ENCODE results near the gene SIGMAR1.
A peak's percentile ranks its signal among the peaks of the same experiment; 100 is the strongest.
"Not testable (repeated sequence)": the region's sequence is repeated elsewhere in the genome, so short reads cannot be mapped to it uniquely, and the experiment has no call there.

SIGMAR1 gene

GRCh38 chr9:34647084-34647403, 9.5 kb upstream of the SIGMAR1 start:
- ATAC-seq (no peak), DNase-seq (no peak)
- Mint-ChIP-seq H3K9me3 (no peaks in the 10 kb centered on the region), H3K4me1 (peaks cover 39% of the 10 kb centered on the region), H3K4me3 (peak overlapping the region; percentile 94), H3K27me3 (no peaks in the 10 kb centered on the region), H3K27ac (peak overlapping the region; percentile 71 to 90)

DNA sequence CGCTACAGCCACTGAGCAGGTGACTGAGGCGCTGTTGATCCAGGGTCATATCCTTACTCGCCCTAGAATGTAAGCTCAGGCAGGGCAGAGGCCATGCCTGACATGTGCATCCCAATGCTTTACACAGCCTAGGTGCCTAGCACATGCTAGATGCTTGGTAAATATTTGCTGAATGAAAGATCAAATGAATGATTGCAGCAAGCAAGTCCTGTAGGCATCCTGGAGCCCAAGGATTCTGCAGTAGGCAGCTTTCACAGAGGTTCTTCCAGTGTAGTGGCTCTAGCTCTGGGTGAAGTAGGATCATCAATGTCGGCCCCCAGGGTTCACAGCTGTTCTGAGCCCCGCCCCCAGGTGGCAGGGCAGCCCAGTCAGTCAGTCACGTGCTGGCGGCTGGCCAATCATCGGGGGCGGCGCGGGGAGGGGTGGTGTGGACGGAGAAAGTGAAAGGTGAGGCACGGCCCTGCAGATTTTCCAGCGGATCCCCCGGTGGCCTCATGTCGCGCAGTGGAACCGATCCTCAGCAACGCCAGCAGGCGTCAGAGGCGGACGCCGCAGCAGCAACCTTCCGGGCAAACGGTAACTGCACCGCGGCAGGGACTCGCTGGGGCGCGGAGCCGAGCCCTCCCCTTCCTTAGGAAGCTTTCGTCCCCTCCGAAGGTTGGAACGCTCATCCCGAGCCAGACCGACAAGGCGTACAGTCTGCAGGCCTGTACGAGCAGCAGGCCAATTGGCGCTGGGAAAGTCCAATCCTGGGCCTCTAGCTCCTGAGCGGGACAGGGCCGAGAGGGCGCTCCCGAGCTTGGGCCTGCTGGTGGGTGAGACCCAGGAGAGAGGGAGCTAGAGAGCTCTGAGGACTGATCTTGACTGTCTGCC, 8.9 kb upstream of the SIGMAR1 start, which contains the start of gene GALT:
Gene GALT, plus strand, starts transcription at position 465 of the 873 bp plus-strand sequence. Its CDS starts 30 bp downstream, at position 495.
- H3K27ac Mint-ChIP-seq, result peak within 1 kb of the TSS; percentile 71 to 90
- no peaks in the 10 kb centered on the region for H3K27me3 Mint-ChIP-seq
- H3K4me3 Mint-ChIP-seq, result peak within 1 kb of the TSS; percentile 94
- DNase-seq (peak; percentile 94 to 97), ATAC-seq (peak; percentile 88)
- H3K9me3 Mint-ChIP-seq, result no peaks in the 10 kb centered on the region
- H3K4me1 Mint-ChIP-seq, result peaks cover 38% of the 10 kb centered on the region

- DNase-seq, result no peak
- Mint-ChIP-seq H3K27ac (no peak overlapping the region), H3K9me3 (no peaks in the 10 kb centered on the region), H3K4me1 (peaks cover 32% of the 10 kb centered on the region), H3K27me3 (no peaks in the 10 kb centered on the region), H3K4me3 (no peak overlapping the region)
- no peak for ATAC-seq
Measured at GRCh38 chr9:34644766-34645314, 7.3 kb upstream of the SIGMAR1 start.

DNA sequence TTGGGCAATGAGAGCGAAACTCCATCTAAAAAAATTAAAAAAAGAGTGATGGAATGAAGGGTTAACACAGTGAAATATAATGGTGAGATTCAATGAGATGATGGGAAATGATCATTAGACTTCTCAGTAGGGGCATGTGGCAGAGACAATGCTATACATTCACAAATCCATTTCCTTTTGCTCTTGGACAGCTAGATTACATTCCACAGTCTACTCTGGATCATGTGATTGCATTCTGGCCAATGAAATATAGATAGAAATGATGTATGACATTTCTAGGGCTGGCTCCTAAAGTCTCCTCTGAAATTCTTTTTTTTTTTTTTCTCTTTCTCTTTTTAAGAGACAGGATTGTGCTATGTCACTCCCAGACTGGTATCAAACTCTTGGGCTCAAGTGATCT, 5.1 kb upstream of the SIGMAR1 start:
- Mint-ChIP-seq H3K9me3 (no peaks in the 10 kb centered on the region), H3K4me1 (peaks cover 24% of the 10 kb centered on the region), H3K4me3 (no peak overlapping the region), H3K27me3 (no peaks in the 10 kb centered on the region), H3K27ac (no peak overlapping the region)
- DNase-seq (no peak), ATAC-seq (no peak)

DNA sequence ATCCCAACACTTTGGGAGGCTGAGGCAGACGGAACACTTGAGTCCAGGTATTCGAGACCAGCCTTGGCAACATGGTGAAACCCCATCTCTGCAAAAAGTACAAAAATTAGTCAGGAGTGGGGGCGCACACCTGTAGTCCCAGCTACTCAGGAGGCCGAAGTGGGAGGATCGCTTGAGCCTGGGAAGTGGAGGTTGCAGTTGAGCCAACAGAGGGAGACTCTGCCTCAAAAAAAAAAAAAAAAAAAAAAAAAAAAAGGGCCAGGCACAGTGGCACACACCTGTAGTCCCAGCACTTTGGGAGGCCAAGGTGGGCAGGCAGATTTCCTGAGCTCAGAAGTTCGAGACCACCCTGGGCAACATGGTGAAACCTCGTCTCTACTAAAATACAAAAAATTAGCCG, 1.7 kb upstream of the SIGMAR1 start:
- H3K4me1 Mint-ChIP-seq, result peaks cover 38% of the 10 kb centered on the region
- H3K4me3 Mint-ChIP-seq, ATAC-seq, DNase-seq, H3K27me3 Mint-ChIP-seq, H3K27ac Mint-ChIP-seq, H3K9me3 Mint-ChIP-seq: not testable (repeated sequence)

- no peaks in the 10 kb centered on the region for H3K27me3 Mint-ChIP-seq
- ATAC-seq, result no peak
Measured at GRCh38 chr9:34638138-34638445, 505 bp upstream of the SIGMAR1 start.

GRCh38 chr9:34636791-34637355, 714 bp downstream of the SIGMAR1 start:
- H3K27me3 Mint-ChIP-seq, result no peaks in the 10 kb centered on the region
- no peaks in the 10 kb centered on the region for H3K9me3 Mint-ChIP-seq
- peaks cover 47% of the 10 kb centered on the region for H3K4me1 Mint-ChIP-seq
- peak; percentile 3 for ATAC-seq
- H3K4me3 Mint-ChIP-seq, result peak overlapping the region; percentile 92
- H3K27ac Mint-ChIP-seq, result peak overlapping the region; percentile 91 to 97
- DNase-seq, result no peak

More at GRCh38 chr9:34638138-34638445, 505 bp upstream of the SIGMAR1 start:
- Mint-ChIP-seq H3K9me3 (no peaks in the 10 kb centered on the region), H3K27ac (peak overlapping the region; percentile 85 to 97), H3K4me3 (peak overlapping the region; percentile 92), H3K4me1 (peaks cover 47% of the 10 kb centered on the region)
- DNase-seq, result peak in 1 of 2 donors; percentile 21

- no peak for DNase-seq
- Mint-ChIP-seq H3K27ac (no peak overlapping the region), H3K27me3 (peaks cover 4% of the 10 kb centered on the region), H3K4me1 (peaks cover 47% of the 10 kb centered on the region), H3K4me3 (peak overlapping the region; percentile 74 to 92), H3K9me3 (no peaks in the 10 kb centered on the region)
- no peak for ATAC-seq
Measured at GRCh38 chr9:34635556-34635955, 2.0 kb downstream of the SIGMAR1 start.

GRCh38 chr9:34634551-34635248, 2.9 kb downstream of the SIGMAR1 start:
- DNase-seq, result no peak
- H3K4me1 Mint-ChIP-seq, result peaks cover 47% of the 10 kb centered on the region
- no peaks in the 10 kb centered on the region for H3K9me3 Mint-ChIP-seq
- peaks cover 13% of the 10 kb centered on the region for H3K27me3 Mint-ChIP-seq
- H3K4me3 Mint-ChIP-seq, result no peak overlapping the region
- H3K27ac Mint-ChIP-seq, result no peak overlapping the region
- ATAC-seq, result no peak

DNA sequence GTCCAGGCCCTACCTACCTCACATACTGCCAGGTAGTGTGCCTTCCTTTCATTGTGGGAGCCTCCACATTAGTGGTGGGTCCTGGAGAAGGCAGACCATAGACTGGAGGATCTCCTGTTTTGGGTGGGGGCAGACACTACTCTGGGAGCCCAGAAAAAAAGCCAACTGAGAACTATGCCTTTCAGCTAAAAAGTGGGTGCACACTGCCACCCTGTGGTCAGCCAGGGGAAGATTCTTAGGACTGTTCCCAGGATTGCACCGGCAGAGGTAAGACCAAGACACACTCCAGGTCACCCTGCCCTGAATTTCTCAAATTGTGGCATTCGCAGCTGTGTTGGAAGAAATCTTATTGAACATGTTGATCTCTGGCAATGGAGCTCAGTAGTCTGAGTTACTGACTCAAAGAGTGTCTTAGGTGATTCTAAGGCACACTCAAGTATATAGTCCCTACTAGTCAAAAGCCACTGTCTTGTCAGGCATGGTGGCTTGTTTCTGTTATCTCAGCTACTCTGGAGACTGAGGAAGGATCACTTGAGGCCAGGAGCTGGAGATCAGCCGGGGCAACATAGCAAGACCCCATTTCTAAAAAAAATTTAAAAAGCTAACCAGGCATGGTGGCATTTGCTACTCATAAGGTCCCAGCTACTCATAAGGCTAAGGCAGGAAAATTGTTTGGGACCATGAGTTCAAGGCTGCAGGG, 3.6 kb downstream of the SIGMAR1 start:
- peak; percentile 65 to 73 for DNase-seq
- ATAC-seq, result peak; percentile 37
- H3K9me3 Mint-ChIP-seq, result no peaks in the 10 kb centered on the region
- H3K27me3 Mint-ChIP-seq, result peaks cover 20% of the 10 kb centered on the region
- peaks cover 54% of the 10 kb centered on the region for H3K4me1 Mint-ChIP-seq
- no peak overlapping the region for H3K4me3 Mint-ChIP-seq
- peak overlapping the region in 1 of 2 donors; percentile 4 for H3K27ac Mint-ChIP-seq

DNA sequence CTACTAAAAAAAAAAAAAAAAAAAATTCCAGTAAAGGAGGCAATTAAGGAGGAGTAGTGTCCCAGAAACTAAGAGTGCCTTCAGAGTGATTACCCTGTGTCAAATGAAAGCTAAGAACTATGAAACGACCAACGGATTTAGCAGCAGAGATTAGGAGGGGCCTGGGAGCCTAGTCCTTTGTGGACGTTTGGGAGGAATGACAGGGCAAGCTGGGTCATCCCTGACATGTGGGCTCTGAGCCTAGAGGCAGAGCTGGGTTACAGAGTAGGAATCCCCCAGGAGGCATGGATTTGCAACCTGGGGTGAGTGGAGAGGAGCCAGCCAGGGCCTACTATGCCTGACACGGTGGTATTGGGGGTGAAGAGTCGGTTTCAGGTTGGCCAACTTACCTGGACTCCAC, 4.4 kb downstream of the SIGMAR1 start:
- Mint-ChIP-seq H3K27ac (no peak overlapping the region), H3K27me3 (peaks cover 28% of the 10 kb centered on the region), H3K4me3 (no peak overlapping the region), H3K4me1 (peaks cover 53% of the 10 kb centered on the region), H3K9me3 (no peaks in the 10 kb centered on the region)
- DNase-seq (no peak), ATAC-seq (no peak)

GRCh38 chr9:34630402-34631154, 7.0 kb downstream of the SIGMAR1 start:
- Mint-ChIP-seq H3K9me3 (no peaks in the 10 kb centered on the region), H3K27ac (no peak overlapping the region), H3K4me3 (peak overlapping the region; percentile 12 to 14), H3K27me3 (peaks cover 54% of the 10 kb centered on the region), H3K4me1 (peaks cover 39% of the 10 kb centered on the region)
- DNase-seq, result no peak
- no peak for ATAC-seq

- Mint-ChIP-seq H3K27ac (no peak overlapping the region), H3K4me1 (peaks cover 27% of the 10 kb centered on the region), H3K27me3 (peaks cover 65% of the 10 kb centered on the region), H3K4me3 (peak overlapping the region; percentile 81), H3K9me3 (no peaks in the 10 kb centered on the region)
- no peak for ATAC-seq
- DNase-seq, result no peak
Measured at GRCh38 chr9:34629491-34629808, 8.1 kb downstream of the SIGMAR1 start.

DNA sequence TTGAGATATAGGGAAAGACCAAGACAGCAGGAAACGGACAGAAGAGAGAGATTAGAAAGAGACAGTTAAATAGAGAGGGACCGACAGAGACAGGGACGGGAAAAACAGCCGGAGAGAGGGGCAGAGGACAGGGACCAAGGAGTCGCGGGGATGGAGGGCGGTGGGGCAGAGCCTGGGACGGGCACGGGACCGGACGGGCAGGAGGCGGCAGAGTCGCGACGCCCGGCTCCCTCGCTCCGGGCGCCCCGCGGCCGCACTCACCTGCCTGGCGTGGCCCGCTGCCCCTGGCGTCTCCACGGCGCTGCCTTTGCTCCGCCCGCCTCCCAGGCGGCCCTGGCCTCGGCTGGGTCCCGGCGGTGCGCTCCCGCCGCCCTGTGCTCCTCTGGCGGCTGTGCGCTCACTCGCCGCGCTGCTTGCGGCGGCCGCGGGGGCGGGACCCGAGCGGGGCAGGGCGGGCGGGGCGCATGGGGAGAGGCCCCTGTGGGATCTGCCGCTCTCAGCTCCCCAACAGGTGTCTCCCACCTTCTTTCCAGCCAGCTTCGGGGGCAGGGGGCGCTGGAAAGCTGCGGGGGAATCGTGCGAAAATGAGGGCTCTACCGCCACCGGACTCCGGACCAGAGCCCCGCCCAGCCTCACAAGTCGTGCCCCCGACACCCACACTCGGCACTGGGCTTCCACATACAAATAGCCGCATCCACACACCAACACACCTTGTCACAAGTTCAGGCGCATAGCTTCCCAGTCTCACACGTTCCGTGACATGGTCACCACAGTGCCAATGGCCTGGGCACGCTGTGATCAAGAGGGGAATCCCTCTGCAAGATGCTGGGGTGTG, 8.7 kb downstream of the SIGMAR1 start, which contains the start of gene ARID3C:
Gene ARID3C, minus strand, starts transcription at position 411 of the 835 bp plus-strand sequence. CDS start 1,052 bp downstream, outside the sequence.
- H3K27ac Mint-ChIP-seq, result peak within 1 kb of the TSS in 1 of 2 donors; percentile 83
- peaks cover 70% of the 10 kb centered on the region for H3K27me3 Mint-ChIP-seq
- ATAC-seq (peak; percentile 78), DNase-seq (peak in 1 of 2 donors; percentile 38)
- H3K4me1 Mint-ChIP-seq, result peaks cover 24% of the 10 kb centered on the region
- H3K4me3 Mint-ChIP-seq, result peak within 1 kb of the TSS; percentile 81 to 84
- H3K9me3 Mint-ChIP-seq, result no peaks in the 10 kb centered on the region
